Measurements from ENCODE around the gene MAT1A. TPM values are rescaled to one million over a fixed set of nuclear protein-coding genes. Genes with fewer than 3 reads are reported as not detected.
"Not testable (repeated sequence)": the region's sequence is repeated elsewhere in the genome, so short reads cannot be mapped to it uniquely, and the experiment has no call there.

The MAT1A gene
- total RNA-seq, 1 donor from 2014 or later, result 0.11 TPM

DNA sequence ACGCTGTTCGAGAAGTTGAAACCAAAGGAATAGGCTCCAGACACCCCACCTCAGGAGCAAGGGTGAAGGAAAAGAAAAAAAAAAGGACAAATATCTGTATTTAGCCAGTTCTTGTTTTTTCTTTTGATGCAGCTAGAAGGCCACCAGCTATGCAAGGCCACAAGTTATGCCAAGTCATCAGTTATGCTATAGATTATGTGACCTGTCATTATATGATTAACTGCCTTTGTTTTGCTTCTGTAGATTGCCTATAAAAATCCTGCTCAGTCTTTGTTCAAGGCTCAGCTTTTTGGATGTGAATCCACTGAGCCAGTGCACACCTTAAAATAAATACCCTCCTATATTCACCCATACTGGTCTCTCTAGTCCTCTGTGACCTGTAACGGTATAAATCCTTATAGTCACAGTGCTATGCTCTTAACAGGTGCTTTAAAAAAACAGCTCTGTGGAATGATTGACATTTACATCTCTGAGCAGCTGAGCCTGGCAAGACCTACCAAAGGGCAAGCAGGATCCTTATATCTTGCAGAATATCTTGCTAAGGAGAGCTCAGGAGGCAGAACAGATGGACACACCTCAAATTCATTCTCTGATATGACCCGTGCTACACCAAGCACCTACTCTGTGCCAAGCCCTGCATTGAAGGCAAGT, 20.4 kb downstream of the MAT1A start:
- no peak for DNase-seq (ENCODE audit: low spot score)
- intact Hi-C loops (cut with DNase I), result no loop called here

DNA sequence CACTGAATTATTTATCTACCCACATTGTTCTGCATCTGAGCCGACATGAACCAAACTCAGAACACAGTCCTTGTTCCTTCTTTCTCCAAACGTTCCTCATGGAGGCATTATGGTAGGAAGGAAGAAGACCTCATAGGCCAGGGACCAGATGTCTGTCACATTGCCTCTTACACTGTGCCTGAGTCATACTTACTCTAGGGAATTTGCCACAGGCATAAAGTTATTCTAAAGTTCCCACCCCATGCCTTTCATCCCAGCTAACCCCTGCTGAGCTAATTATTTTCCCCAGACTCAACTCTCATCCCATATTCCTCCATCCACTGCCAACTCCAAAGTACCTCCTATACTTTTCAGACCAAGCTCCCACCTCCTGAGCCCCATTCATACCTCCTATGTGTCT, 21.2 kb downstream of the MAT1A start:
- intact Hi-C loops (cut with DNase I), result no loop called here
- DNase-seq (ENCODE audit: low spot score), result no peak

DNA sequence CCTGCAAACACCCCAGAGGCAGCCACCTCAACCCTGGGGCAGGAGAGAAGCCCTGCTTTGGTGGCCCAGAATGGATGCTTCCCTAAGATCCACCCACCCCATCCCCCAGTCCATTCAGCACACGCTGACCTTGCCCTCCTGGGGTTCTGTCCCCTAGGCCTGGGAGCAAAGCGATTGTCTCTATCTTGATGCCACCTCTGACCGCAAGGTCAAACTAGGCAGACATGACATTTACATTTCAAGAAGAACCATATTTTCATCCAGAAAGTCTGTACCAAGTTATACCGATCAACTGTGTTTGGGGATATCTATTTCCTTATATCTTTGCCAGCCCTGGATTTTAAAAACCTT, 23.0 kb downstream of the MAT1A start:
- intact Hi-C loops (cut with DNase I), result no loop called here
- no peak for DNase-seq (ENCODE audit: low spot score)

DNA sequence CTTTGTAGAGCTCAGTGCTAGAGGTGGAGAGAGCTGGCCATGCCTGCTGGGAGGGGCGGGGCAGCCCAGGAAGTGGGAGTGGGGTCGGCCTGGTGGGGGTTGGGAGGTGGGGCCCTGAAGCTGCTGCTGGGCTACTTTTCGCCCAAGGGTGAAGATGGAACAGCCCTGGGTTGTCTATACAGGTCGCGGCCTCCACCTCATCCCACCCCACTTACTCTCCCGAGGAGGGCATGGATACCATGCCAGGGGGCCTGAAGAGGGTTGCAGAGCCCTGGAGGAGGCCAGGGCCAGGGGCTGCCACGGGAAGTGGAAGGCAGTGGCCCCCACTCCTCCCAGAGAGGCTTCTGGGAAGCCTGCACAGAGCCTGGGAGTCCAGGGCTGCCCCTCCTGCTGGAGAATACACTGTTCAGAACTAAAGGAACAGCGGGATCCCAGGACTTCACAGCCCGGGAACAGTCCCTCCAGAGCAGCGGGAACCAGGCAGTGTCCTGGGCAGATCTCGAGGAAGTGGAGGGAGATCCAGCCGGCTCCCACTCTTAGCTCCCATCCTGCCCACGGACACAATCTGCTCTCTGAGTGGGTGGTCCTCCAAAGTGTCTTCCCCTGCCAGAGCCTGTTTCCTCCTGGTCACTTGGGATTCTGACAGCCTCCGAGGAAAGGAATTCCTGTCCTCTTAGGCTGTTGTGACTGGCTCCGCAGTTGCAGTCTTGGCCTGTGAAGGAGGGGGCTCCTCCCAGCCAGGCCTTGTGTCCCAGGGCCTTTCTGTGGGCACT, 23.5 kb downstream of the MAT1A start:
- intact Hi-C loops (cut with DNase I), result no loop called here
- no peak for DNase-seq (ENCODE audit: low spot score)

DNA sequence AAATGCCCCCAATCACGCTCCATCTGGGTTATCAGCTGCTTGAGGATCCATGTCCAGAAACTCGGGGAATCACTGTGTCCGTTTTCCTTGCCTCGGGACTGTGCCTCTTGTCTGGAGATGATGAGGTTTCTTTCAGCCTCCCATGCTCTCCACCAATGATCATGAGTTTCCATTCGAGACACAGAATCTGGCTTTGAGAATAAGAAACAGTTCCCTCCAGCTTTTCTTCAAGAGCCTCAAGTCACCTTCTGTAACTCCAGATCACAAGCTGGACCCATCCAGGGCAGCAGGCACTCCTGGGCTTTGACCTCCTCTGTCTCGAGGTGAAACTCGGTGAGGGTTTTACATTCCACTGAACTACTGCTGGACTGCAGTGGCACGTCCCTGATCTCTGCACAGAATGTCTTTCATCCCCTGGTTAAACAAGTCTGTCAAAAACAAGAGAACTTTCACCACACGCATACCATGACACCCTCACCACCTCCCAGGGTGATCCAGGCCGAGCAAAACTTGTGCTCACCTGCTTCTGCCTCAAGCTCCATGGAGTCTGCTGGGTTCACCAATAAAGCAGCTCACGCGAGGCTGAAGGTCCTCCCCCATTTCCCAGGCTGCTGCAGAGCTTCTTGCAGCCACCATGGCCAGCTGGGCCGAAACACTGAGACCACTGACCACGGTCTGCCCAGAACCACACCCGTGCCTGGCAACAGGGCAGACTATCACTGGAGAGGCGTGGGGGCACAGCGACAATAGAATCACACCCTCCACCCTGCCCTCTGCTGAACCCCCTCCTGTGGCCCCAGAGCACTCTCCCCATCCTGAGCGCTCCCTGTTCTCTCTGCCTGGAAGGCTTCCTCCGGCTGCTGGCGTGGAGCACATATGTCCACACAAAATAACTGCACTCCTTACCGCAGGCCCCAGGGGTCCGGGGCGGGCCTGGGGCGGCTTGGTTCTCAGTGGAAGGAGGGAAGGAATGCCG, 25.1 kb downstream of the MAT1A start:
- no peak for DNase-seq (ENCODE audit: low spot score)
- intact Hi-C loops (cut with DNase I), result no loop called here

DNA sequence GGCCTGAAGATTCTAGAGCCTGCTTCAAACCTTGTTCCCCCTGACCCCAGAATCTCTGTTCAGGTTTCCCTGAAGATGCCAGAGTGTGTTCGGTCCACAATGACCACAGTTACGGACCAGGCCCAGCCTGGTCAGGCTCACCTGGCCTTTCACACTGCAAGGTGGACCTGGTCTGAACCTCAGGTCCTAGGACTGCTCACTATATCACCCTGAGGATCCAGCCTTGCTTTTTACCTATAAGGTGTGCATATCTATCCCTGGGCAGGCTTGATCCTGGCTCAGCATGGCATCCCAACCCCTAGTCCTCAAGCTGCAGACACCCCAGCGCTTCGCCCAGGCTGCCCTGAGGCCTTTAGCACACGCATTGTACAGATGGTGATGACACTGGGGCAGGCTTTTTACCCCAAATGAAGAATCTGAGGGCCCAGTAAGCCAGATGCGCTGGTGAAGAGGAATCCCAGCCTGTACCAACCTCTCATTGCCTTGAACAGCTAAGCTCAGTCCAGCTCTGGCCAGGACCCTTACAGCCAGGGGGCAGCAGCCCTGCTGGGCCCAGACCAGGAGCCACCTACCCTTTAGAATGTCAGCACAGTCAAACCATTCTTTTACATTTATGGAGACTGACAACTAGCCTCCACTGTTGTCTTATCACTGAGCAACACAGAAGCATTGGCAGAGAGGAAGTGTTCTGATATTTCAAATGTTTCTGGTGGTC, 28.0 kb downstream of the MAT1A start:
- DNase-seq (ENCODE audit: low spot score), result no peak
- intact Hi-C loops (cut with DNase I), result no loop called here

DNA sequence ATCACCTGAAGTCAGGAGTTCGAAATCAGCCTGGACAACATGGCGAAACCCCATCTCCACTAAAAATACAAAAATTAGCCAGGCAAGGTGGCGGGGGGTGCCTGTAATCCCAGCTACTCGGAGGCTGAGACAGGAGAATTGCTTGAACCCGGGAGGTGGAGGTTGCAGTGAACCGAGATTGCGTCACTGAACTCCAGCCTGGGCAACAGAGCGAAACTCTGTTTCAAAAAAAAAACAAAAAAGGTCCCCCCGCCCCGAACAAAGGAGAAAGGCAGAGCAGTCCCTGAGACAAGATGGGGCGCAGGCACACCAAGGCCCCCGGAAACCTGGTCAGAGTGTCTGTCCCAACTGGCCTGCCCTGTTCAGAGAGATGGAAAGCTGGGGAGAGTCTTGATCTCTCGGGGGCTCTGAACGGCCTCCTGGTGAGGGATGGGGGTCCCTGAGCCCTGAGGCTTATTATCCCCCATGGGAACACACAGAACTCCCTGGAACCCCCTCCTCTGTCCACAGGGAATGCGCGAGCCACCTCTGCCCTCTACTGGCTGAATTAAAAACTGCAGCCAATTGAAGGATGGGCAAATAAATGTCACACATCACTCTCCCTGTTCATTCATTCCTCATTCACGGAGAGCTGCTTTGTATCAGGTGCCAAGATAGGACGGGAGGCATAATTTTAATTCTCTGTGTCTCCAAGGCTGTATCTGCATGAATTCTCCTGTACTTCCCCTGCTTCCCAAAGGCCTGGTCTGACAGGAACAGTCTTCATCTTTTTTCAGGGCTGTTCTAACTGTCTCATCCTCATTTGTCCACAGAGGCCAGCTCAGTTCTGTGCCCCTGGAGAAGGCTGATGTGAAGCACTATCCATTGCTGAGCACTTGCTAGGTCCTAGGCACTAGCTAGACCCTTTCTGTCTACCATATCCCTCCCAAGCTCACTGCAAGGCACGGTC, 28.9 kb downstream of the MAT1A start:
- intact Hi-C loops (cut with DNase I), result no loop called here
- DNase-seq (ENCODE audit: low spot score), result no peak

DNA sequence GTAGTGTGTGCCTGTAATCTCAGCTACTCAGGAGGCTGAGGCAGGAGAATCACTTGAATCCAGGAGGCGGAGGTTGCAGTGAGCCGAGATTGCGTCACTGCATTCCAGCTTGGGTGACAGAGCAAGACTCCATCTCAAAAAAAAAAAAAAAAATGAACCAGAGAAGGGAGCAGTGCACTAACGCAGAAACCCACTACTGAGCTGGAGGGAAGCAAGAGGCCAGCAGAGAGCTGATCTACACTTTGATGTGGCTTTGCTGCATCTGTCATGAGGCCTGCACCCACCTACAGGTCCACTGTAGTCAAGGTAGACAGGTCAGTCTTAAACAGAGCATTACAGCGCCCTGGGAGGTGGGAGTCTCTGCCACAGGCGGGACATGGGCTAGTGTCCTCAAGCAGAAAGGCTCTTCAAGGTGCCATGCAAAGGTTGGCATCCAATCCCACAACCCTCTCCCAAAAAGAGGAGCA, 30.0 kb downstream of the MAT1A start:
- no peak for DNase-seq (ENCODE audit: low spot score)
- intact Hi-C loops (cut with DNase I), result no loop called here

DNA sequence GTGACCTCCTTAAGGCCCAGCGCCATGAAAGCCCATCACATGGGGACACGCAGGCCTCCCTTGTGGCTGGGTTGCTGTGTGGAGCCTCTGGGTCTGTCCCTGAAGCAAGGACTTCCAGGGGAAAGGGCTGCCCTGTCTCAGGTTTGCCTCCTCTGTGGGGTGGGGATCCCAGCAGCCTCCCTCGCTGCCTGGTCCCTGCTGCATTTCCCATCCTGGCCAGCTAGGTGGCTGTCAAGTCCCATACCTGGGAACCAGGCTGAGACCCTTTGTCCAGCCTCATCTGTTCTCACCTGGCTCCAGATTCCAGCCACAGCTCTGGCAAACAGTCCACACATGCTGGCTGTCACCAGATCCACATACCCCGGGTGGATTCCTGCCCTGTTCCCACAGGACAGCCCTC, 32.7 kb downstream of the MAT1A start:
- DNase-seq (ENCODE audit: low spot score); intact Hi-C loops (cut with DNase I): not testable (repeated sequence)

DNA sequence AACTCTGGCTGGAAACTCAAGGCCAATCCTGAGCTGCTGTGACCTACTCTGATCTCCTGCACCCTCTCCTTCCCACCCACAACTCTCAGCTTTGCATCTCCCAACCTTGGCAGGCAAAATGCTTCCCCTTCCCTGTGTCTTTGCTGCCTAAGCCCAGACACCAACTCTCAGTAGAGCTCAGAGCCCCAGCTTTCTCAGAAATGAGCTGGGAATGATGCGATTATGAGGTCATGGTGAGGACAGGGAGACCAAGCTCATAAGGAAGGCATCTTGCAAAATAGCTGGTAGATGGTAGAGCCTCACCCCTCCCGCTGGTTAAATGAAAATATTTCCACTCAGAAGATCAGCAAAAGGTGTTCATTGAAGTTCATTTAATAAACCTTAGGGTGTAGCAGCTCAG, 34.7 kb downstream of the MAT1A start:
- DNase-seq (ENCODE audit: low spot score); intact Hi-C loops (cut with DNase I): not testable (repeated sequence)

DNA sequence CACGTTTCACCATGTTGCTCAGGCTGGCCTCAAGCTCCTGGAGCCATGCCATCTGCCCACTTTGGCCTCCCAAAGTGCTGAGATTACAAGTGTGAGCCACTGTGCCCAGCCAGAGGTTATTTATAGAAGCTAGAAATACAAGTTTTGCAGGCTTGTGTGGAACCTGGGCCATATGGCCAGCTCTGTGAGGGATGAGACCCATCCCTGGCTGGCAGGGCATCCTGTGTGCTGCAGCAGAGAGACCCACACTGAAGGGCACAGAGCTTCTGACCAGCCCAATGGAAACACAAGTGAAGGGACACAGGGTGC, 35.5 kb downstream of the MAT1A start:
- intact Hi-C loops (cut with DNase I); DNase-seq (ENCODE audit: low spot score): not testable (repeated sequence)

DNA sequence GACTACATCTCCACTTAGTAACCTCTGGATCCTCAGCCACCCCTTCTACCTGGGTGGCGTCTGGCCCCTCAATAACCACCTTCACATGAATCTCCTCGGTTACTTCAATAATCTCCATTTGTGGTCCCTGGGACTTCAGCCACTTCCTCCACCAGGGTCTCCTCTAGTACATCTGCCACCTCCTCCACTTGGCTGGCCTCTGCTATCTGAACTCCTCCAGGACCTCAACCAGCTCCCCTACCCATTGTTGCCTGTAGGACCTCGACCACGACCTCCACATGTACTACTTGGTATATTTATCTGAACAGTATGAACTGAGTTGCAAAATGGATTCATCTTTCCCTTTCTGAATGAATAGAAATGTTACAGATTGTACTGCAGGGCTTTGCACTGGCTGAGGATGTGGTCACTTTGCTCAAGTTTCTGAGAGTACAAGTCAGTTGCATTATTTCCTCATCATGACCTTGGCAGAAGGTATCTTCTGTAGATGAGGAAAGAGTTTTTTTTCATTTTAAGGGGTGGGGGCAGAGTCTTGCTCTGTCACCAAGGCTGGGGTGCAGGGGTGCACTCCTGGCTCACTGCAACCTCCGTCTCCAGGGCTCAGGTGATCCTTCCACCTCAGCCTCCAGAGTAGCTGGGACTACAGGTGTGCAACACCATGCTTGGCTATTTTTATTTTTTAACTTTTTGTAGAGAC, 36.0 kb downstream of the MAT1A start:
- intact Hi-C loops (cut with DNase I), result no loop called here
- DNase-seq (ENCODE audit: low spot score), result no peak

DNA sequence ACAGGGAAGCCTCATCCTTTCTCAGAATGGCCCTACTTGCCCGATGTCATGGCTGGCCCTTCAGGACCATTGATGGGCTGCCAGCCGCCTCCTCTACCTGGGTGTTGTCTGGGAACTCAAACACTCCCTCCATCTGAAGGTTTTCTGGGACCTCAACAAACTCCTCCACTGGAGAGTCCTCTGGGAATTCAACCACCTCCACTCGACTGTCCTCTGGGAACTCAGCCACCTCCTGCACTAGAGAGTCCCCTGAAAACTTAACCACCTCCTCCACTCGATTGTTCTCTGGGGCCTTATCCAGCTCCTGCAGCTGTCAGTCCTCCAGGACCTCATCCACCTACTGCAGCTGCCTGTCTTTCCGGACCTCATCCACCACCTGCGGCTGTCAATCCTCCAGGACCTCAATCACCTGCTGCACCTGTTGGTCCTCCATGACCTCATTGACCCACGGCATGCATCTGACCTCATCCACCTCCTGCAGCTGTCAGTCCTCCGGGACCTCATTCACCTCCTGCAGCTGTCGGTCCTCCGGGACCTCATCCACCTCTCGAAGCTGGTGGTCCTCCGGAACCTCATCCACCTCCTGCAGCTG, 37.1 kb downstream of the MAT1A start:
- intact Hi-C loops (cut with DNase I), result no loop called here
- no peak for DNase-seq (ENCODE audit: low spot score)

DNA sequence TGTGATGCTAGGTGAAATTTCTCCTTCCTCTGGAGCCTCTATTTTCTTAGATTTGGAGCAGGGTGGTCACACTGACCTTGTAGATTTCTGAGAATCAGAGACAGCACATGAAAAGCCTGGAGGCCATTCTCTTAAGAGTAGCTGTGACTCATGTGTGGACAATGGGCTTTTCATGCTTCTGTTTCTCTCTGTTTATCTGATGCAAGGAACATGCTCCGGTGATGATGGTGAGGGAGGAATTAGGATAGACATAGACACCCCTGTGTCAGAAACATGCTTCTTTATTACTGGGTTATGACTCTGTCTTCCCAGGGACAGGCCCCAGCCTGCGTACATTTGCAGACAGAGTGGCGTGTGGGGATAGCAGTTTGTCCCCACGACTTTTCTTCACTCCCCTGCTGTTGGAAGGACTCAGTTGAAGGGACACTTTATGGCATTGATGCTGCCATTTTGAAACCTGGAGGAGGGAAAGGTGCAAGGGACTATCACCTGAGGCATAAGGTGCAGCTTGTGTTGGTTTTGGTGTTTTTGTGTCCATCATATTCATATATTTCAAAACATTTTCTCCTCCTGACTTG, 37.7 kb downstream of the MAT1A start:
- intact Hi-C loops (cut with DNase I); DNase-seq (ENCODE audit: low spot score): not testable (repeated sequence)

DNA sequence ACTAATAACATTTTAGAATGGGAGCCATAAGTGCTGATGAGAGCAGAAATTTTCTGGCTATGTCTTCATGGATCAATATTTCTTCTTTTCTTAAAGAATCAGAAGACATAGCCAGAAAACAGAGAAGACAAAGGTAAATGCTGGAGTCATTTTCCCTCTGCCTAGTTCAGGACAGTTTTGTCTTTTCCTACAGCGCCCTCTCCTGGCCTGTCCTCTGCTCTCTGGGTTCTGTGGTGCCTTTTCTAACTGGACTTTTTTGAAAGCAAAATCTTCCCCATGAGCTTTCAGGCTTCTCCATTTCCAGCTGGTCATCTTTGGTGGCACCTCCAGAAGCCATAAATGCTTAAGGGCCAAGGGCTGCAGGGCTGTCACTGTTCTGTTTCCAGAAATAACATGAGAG, 39.1 kb downstream of the MAT1A start:
- intact Hi-C loops (cut with DNase I); DNase-seq (ENCODE audit: low spot score): not testable (repeated sequence)

DNA sequence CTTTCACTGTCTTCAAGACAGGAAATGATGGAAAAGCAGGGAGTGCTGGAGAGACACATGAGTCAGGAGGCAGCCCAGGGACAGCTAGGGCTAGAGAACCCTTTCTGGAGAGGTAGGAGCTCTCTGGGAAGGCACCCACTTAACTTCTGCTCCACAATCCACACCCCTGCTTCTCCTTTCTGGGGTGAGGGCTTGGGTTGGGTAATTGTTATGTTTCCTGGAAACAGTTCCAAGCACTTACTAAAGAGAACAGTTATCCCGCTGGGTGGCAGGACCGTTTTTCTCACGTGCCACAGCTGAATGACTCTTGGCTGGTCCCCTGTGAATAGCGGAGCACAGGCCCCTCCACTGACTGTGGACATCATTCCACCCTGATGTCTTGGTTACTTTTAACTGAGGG, 39.6 kb downstream of the MAT1A start:
- DNase-seq (ENCODE audit: low spot score); intact Hi-C loops (cut with DNase I): not testable (repeated sequence)

DNA sequence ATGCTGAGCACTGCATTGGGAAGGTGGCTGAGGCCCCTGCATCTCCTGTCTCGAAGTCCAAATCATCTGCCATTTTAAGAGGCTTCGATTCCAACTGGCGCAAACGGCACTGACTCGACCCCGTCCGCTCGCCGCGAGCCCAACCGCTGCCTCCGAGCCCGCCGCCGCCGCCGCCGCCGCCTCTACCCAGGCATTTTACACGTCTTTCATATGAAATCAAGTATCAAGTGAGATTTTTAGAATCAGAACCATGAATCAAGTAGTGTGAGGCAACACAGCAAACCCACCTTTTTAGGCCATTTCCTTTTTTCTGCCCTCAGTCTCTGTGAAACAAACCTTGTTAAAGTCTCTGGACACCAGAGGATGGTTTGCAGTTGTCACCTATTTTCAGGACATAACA, 41.8 kb downstream of the MAT1A start:
- intact Hi-C loops (cut with DNase I); DNase-seq (ENCODE audit: low spot score): not testable (repeated sequence)

All from cardiac septum (tissue), 1 donor.